Neural progenitor cell (in vitro differentiated cells): ENCODE results near the gene CFAP92.

Experiments used
- CTCF ChIP-seq: fragments of 200-600 bp; sonication (generic); IDR thresholded peaks from 2 replicates; pipeline ENCODE4 v1.5.1; 2017; ENCODE audit warnings: antibody characterized with exemption, mild to moderate bottlenecking
- EZH2 ChIP-seq: fragments of 200-600 bp; sonication (generic); IDR thresholded peaks from 2 replicates; pipeline ENCODE4 v1.6.1; 2017; ENCODE audit warnings: antibody characterized with exemption, mild to moderate bottlenecking, moderate library complexity
- EZH2phosphoT487 ChIP-seq: fragments of 200-600 bp; sonication (generic); IDR thresholded peaks from 2 replicates; pipeline ENCODE4 v1.6.1; 2017; ENCODE audit warnings: antibody characterized with exemption

- TF ChIP-seq CTCF (no peak), EZH2 (no peak), EZH2phosphoT487 (no peak)
Observed at GRCh38 chr3:128996200-128996599, 2.3 kb upstream of the CFAP92 start.
